ENCODE measurements around the gene TICAM2.
A peak's percentile ranks its signal among the peaks of the same experiment; 100 is the strongest.

TICAM2 gene

DNA sequence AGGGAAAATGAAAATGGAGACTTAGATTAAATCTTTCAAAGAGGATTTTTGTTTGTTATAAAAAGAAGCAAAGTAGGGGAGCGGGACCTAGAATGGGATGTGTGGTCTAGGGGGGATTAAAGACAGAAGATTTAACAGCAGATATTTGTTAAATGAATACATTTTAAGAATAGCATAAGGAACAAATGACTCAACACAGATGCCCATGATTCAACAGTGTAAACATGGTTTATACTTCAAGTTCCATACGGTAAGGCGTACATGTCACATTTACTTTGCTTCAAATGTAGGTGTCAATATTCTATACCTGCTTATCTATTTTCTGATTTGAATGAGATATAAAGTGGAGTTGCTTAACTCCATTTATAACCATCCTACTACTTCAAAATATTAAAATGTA, 1.5 kb downstream of the TICAM2 start:
- TF ChIP-seq POLR2A (IDR thresholded peaks at IDR 0.05; ENCODE audit: extremely low read depth, insufficient read length) (no peak), MYC (IDR thresholded peaks at IDR 0.05; ENCODE audit: low read depth, low read length) (no peak)
- TF ChIP-seq, protein P1, sequence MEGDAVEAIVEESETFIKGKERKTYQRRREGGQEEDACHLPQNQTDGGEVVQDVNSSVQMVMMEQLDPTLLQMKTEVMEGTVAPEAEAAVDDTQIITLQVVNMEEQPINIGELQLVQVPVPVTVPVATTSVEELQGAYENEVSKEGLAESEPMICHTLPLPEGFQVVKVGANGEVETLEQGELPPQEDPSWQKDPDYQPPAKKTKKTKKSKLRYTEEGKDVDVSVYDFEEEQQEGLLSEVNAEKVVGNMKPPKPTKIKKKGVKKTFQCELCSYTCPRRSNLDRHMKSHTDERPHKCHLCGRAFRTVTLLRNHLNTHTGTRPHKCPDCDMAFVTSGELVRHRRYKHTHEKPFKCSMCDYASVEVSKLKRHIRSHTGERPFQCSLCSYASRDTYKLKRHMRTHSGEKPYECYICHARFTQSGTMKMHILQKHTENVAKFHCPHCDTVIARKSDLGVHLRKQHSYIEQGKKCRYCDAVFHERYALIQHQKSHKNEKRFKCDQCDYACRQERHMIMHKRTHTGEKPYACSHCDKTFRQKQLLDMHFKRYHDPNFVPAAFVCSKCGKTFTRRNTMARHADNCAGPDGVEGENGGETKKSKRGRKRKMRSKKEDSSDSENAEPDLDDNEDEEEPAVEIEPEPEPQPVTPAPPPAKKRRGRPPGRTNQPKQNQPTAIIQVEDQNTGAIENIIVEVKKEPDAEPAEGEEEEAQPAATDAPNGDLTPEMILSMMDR (IDR thresholded peaks at IDR 0.05; ENCODE audit: low read depth, low read length), result no peak
- TF ChIP-seq, protein P2, sequence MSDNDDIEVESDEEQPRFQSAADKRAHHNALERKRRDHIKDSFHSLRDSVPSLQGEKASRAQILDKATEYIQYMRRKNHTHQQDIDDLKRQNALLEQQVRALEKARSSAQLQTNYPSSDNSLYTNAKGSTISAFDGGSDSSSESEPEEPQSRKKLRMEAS (IDR thresholded peaks at IDR 0.05; ENCODE audit: low read depth, low read length), result no peak
- H3K4me3 ChIP-seq (ENCODE audit: low read depth, low read length), result no peak overlapping the region
- DNase-seq (ENCODE audit: low read depth), result no peak

DNA sequence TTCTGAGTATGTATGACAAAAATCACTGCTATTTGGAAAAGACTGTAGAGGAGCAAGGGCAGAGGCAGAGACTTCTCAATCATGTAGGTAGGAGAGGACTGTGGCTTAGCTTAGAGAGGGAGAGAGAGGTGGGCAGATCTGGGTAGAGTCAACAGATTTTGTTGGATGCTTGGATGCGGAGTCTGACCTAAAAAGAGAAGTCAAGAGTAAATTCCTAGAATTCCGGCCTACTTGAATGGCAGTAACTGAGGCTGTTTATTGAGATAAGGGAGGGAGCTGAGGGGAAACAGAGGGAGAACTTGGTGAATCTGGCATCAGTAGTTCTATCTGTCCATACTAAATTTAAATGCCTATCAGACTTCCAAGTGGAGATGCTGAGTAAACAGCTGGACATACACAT, 2.4 kb downstream of the TICAM2 start:
- H3K4me3 ChIP-seq (ENCODE audit: low read depth, low read length), result no peak overlapping the region
- no peak for DNase-seq (ENCODE audit: low read depth)
- no peak for TF ChIP-seq MYC (IDR thresholded peaks at IDR 0.05; ENCODE audit: low read depth, low read length)
- TF ChIP-seq POLR2A (IDR thresholded peaks at IDR 0.05; ENCODE audit: extremely low read depth, insufficient read length), result no peak
- TF ChIP-seq, protein P2 (IDR thresholded peaks at IDR 0.05; ENCODE audit: low read depth, low read length), result no peak
- TF ChIP-seq, protein P1 (IDR thresholded peaks at IDR 0.05; ENCODE audit: low read depth, low read length), result no peak

DNA sequence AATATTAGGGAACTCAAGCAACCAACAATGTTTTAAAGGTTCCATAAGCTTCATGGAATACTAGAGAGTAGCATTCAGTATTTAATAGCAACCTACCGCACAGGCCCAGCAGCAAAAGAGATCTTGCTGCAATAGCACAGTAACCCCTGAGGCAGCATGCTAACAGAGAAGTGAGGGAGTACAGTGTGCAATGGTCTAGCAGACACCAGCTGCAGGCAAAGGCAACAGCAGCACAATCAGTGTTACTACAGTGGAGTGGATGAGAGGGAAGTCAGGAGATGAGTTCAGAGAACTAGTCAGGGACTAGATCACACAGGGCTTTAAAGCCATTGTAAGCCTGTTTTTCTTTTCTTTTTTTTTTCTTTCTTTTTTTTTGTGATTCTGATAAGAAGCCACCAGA, 2.8 kb downstream of the TICAM2 start:
- TF ChIP-seq, protein P1 (IDR thresholded peaks at IDR 0.05; ENCODE audit: low read depth, low read length), result no peak
- TF ChIP-seq POLR2A (IDR thresholded peaks at IDR 0.05; ENCODE audit: extremely low read depth, insufficient read length) (no peak), MYC (IDR thresholded peaks at IDR 0.05; ENCODE audit: low read depth, low read length) (no peak)
- TF ChIP-seq, protein P2 (IDR thresholded peaks at IDR 0.05; ENCODE audit: low read depth, low read length), result no peak
- peak; percentile 46 for DNase-seq (ENCODE audit: low read depth)
- no peak overlapping the region for H3K4me3 ChIP-seq (ENCODE audit: low read depth, low read length)

DNA sequence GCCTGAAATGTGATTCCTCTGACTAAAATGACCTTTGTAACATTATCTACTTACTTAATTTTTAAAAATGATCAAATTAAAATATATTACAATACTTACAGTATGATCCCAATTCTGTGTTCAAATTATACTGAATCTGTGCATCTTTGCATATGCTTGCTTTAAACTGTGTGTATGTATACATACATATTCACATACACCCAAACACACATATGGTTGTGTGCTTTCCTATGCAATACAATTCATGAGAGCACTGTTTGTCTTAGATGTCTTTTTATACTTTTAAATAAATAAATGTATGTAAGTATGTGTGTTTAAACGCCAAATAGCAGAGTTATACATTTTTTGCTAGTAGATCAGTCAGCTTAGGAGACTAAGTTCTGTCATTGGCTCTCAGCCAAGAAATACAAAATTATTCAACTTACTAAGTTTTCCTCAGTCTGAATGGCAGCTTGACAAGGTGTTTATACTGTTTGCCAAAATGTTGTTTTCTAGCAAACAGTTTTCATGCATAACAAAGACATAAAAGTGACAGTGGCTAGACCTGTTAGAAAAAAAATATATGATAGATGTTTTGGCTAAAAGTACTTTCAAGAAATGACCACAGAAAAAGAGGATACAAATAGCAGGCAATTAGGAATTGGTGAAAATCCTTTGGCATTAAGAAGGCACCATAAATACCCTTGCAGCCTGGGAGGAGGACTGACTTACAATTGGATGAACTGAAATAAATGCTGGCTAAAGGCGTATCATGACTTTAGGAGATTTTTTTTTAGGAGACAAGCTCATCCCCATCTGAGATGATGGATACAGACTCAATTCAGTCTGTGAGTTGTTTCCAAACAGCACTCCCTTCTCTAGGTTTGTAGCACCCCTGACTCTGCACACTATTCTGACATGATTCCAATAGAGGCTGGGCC, 7.9 kb downstream of the TICAM2 start:
- TF ChIP-seq, protein P2 (IDR thresholded peaks at IDR 0.05; ENCODE audit: low read depth, low read length), result no peak
- TF ChIP-seq, protein P1 (IDR thresholded peaks at IDR 0.05; ENCODE audit: low read depth, low read length), result no peak
- TF ChIP-seq MYC (IDR thresholded peaks at IDR 0.05; ENCODE audit: low read depth, low read length) (no peak), POLR2A (IDR thresholded peaks at IDR 0.05; ENCODE audit: extremely low read depth, insufficient read length) (no peak)
- no peak overlapping the region for H3K4me3 ChIP-seq (ENCODE audit: low read depth, low read length)
- DNase-seq (ENCODE audit: low read depth), result no peak

DNA sequence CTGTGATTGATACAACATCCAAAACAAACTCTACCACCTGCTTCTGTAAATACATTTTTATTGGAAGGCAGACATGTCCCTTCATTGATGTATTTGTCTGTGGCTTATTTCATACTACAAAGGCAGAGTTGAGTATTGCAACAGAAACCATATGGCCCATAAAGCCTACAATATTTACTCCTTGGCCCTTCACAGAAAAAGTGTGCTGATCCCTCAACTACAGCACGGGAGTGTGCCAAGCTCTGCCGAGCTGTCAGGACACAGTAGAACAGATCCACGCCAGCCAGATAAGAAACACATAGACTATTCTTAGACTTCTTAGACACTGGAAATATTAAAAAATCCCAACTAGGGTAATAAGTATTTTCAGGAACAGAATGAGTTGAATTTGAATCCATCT, 13.2 kb downstream of the TICAM2 start:
- no peak for DNase-seq (ENCODE audit: low read depth)
- H3K4me3 ChIP-seq (ENCODE audit: low read depth, low read length), result no peak overlapping the region
- no peak for TF ChIP-seq MYC (IDR thresholded peaks at IDR 0.05; ENCODE audit: low read depth, low read length)
- TF ChIP-seq, protein P2 (IDR thresholded peaks at IDR 0.05; ENCODE audit: low read depth, low read length), result no peak
- no peak for TF ChIP-seq POLR2A (IDR thresholded peaks at IDR 0.05; ENCODE audit: extremely low read depth, insufficient read length)
- TF ChIP-seq, protein P1 (IDR thresholded peaks at IDR 0.05; ENCODE audit: low read depth, low read length), result no peak
